ENCODE results near the gene MAGI3. TPM values are rescaled to one million over a fixed set of nuclear protein-coding genes. Genes with fewer than 3 reads are reported as not detected.

Gene MAGI3
- total RNA-seq, 1 donor from 2014 or later: 6.3 TPM

DNA sequence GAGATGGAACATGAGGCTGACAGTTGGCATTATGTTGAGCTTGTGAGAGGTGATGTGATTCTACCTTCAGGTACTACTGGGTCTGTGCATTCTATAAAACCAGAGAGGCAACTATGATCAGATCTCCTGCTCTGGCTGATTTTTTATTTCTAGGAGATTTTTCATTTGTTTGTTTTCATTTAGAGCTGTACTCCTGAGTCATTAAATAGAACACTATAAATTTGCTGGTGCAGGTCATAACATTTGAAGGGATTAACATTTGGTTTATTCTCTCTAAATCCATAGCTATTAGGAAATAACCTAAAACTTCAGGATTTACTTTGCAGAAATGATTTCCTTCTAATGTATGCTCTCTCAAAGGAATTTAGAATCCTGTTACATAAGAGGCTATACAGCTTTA is 42.9 kb downstream of the MAGI3 start:
- Histone ChIP-seq H3K36me3 (ENCODE audit: control insufficient read depth, insufficient read depth, low read length) (no peaks in the 10 kb centered on the region), H3K4me3 (ENCODE audit: low read depth, low read length) (no peak overlapping the region), H3K27me3 (ENCODE audit: control insufficient read depth, insufficient read depth, low read length) (no peaks in the 10 kb centered on the region)
- TF ChIP-seq, protein P1, sequence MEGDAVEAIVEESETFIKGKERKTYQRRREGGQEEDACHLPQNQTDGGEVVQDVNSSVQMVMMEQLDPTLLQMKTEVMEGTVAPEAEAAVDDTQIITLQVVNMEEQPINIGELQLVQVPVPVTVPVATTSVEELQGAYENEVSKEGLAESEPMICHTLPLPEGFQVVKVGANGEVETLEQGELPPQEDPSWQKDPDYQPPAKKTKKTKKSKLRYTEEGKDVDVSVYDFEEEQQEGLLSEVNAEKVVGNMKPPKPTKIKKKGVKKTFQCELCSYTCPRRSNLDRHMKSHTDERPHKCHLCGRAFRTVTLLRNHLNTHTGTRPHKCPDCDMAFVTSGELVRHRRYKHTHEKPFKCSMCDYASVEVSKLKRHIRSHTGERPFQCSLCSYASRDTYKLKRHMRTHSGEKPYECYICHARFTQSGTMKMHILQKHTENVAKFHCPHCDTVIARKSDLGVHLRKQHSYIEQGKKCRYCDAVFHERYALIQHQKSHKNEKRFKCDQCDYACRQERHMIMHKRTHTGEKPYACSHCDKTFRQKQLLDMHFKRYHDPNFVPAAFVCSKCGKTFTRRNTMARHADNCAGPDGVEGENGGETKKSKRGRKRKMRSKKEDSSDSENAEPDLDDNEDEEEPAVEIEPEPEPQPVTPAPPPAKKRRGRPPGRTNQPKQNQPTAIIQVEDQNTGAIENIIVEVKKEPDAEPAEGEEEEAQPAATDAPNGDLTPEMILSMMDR (IDR thresholded peaks at IDR 0.05; ENCODE audit: insufficient read depth, low read length, severe bottlenecking): no peak
- FAIRE-seq (no peak), DNase-seq (ENCODE audit: low read depth) (no peak)

GRCh38 chr1:113434081-113434873 is 44.0 kb downstream of the MAGI3 start:
- TF ChIP-seq, protein P1 (IDR thresholded peaks at IDR 0.05; ENCODE audit: insufficient read depth, low read length, severe bottlenecking): no peak
- Histone ChIP-seq H3K27me3 (ENCODE audit: control insufficient read depth, insufficient read depth, low read length) (no peaks in the 10 kb centered on the region), H3K36me3 (ENCODE audit: control insufficient read depth, insufficient read depth, low read length) (no peaks in the 10 kb centered on the region), H3K4me3 (ENCODE audit: low read depth, low read length) (no peak overlapping the region)
- no peak for DNase-seq (ENCODE audit: low read depth)
- FAIRE-seq: no peak

GRCh38 chr1:113434874-113435175 is 44.5 kb downstream of the MAGI3 start:
- H3K4me3 ChIP-seq (ENCODE audit: low read depth, low read length): no peak overlapping the region
- no peaks in the 10 kb centered on the region for H3K27me3 ChIP-seq (ENCODE audit: control insufficient read depth, insufficient read depth, low read length)
- FAIRE-seq (no peak), DNase-seq (ENCODE audit: low read depth) (no peak)
- no peaks in the 10 kb centered on the region for H3K36me3 ChIP-seq (ENCODE audit: control insufficient read depth, insufficient read depth, low read length)
- TF ChIP-seq, protein P1 (IDR thresholded peaks at IDR 0.05; ENCODE audit: insufficient read depth, low read length, severe bottlenecking): no peak

- Histone ChIP-seq H3K36me3 (ENCODE audit: control insufficient read depth, insufficient read depth, low read length) (no peaks in the 10 kb centered on the region), H3K4me3 (ENCODE audit: low read depth, low read length) (no peak overlapping the region), H3K27me3 (ENCODE audit: control insufficient read depth, insufficient read depth, low read length) (no peaks in the 10 kb centered on the region)
- TF ChIP-seq, protein P1 (IDR thresholded peaks at IDR 0.05; ENCODE audit: insufficient read depth, low read length, severe bottlenecking): no peak
- no peak for DNase-seq (ENCODE audit: low read depth)
- FAIRE-seq: no peak
Measured at GRCh38 chr1:113437554-113438341, 47.4 kb downstream of the MAGI3 start.

- H3K36me3 ChIP-seq (ENCODE audit: control insufficient read depth, insufficient read depth, low read length): no peaks in the 10 kb centered on the region
- FAIRE-seq (no peak), DNase-seq (ENCODE audit: low read depth) (no peak)
- H3K27me3 ChIP-seq (ENCODE audit: control insufficient read depth, insufficient read depth, low read length): no peaks in the 10 kb centered on the region
- TF ChIP-seq, protein P1 (IDR thresholded peaks at IDR 0.05; ENCODE audit: insufficient read depth, low read length, severe bottlenecking): no peak
- H3K4me3 ChIP-seq (ENCODE audit: low read depth, low read length): no peak overlapping the region
Measured at GRCh38 chr1:113438505-113439276, 48.4 kb downstream of the MAGI3 start.

Measured in bronchial epithelial cell (primary cell).